HepG2 (cell line): Measurements from ENCODE around the gene CLIC3. TPM values are rescaled to one million over a fixed set of nuclear protein-coding genes. Genes with fewer than 3 reads are reported as not detected.

Experiments
- ATAC-seq: fragments of 200-7000 bp; cut with Tn5 transposase; 3 replicates; pipeline ENCODE4 v1.9.1; 2020; ENCODE audit warnings: mild to moderate bottlenecking, moderate library complexity
- BruUV-seq: library from RNA; stranded (reverse); fragments of 400-500 nt; replicated peaks from 2 replicates; lab custom pipeline; 2021; lab: Mats Ljungman, UMichigan
- CTCF ChIA-PET: fragments of 300-600 bp; formaldehyde crosslinking; extraction: SDS; loops from one replicate; lab custom pipeline; 2021; ENCODE audit warnings: low total read pairs, inconsistent platforms, low intra/inter-chr PET ratio; lab: Yijun Ruan, JAX
- POLR2A ChIA-PET: fragments of 350-600 bp; sonication (Branson Sonifier 250); formaldehyde crosslinking; loops from one replicate; lab custom pipeline; 2020; ENCODE audit warnings: antibody characterized with exemption, inconsistent platforms; lab: Yijun Ruan, JAX
- DNase-seq: peaks from one replicate; pipeline ENCODE4 v3.0.0-alpha.2; 2015; ENCODE audit warnings: low spot score
- FAIRE-seq: peaks from 3 replicates; lab custom pipeline; 2011; peaks lifted over from hg19 to GRCh38; lab: Jason Lieb, UNC
- H2AFZ ChIP-seq: one replicate; pipeline ENCODE4 v1.6.1; 2011; ENCODE audit warnings: low read length, inconsistent platforms
- H3K27ac ChIP-seq: fragments of 300-600 bp; 3 replicates; pipeline ENCODE4 v1.8.0; 2011; ENCODE audit warnings: mixed run types, mild to moderate bottlenecking, mixed read lengths, low read length, inconsistent platforms; ENCODE audit not compliant: insufficient read depth; ENCODE audit errors: extremely low read length
- H3K27me3 ChIP-seq, 2 experiments: fragments of 200-600 bp in 1 of 2; 2 replicates in 1 of 2; 3 replicates in 1 of 2; pipeline versions ENCODE4 v1.6.0 to v1.8.0; 2011; ENCODE audit warnings: low read length in 2 of 2, mild to moderate bottlenecking in 2 of 2, moderate library complexity in 2 of 2, inconsistent platforms in 1 of 2; ENCODE audit not compliant: insufficient read depth in 2 of 2, control insufficient read depth in 1 of 2
- H3K36me3 ChIP-seq, 2 experiments: fragments of 200-600 bp in 1 of 2; replicated peaks in 1 of 2; 2 replicates in 1 of 2; 3 replicates in 1 of 2; pipeline versions ENCODE4 v1.5.1 to v1.8.0; 2011; ENCODE audit warnings: low read length in 2 of 2, inconsistent platforms in 1 of 2; ENCODE audit not compliant: insufficient read depth in 2 of 2, control insufficient read depth in 1 of 2
- H3K4me1 ChIP-seq: 2 replicates; pipeline ENCODE4 v1.5.1; 2012; ENCODE audit warnings: low read length, inconsistent platforms; ENCODE audit not compliant: insufficient read depth
- H3K4me2 ChIP-seq: 2 replicates; pipeline ENCODE4 v1.6.0; 2011; ENCODE audit warnings: low read depth, low read length, inconsistent platforms
- H3K4me3 ChIP-seq, 3 experiments: fragments of 200-600 bp in 1 of 3; sonication (generic), shearing (Covaris generic) in 1 of 3; replicated peaks in 1 of 3; 2 replicates each; pipeline ENCODE4 v1.5.1; 2011 to 2016; ENCODE audit warnings: low read length in 3 of 3, inconsistent platforms in 2 of 3, low read depth in 2 of 3, mild to moderate bottlenecking in 2 of 3, control low read depth in 1 of 3, mixed read lengths in 1 of 3; ENCODE audit not compliant: insufficient read depth in 1 of 3
- H3K79me2 ChIP-seq: one replicate; pipeline ENCODE4 v1.6.1; 2011; ENCODE audit warnings: low read length, inconsistent platforms; ENCODE audit not compliant: insufficient read depth
- H3K9ac ChIP-seq: 2 replicates; pipeline ENCODE4 v1.6.0; 2011; ENCODE audit warnings: mild to moderate bottlenecking, low read depth, low read length, inconsistent platforms; ENCODE audit not compliant: insufficient read depth
- H3K9me3 ChIP-seq: 2 replicates; pipeline ENCODE4 v1.5.1; 2012; ENCODE audit warnings: mild to moderate bottlenecking, low read length
- H4K20me1 ChIP-seq: 2 replicates; pipeline ENCODE4 v1.6.0; 2011; ENCODE audit warnings: inconsistent platforms, mild to moderate bottlenecking, low read length, moderate library complexity; ENCODE audit not compliant: insufficient read depth
- EHMT2 ChIP-seq: fragments of 200-600 bp; sonication (generic); IDR thresholded peaks from 2 replicates; pipeline ENCODE4 v1.7.0; 2017; ENCODE audit warnings: antibody characterized with exemption, low read depth, low read length, borderline replicate concordance
- NR2F1 ChIP-seq, 2 experiments: fragments of 450-650 bp in 1 of 2; formaldehyde crosslinking in 1 of 2; IDR thresholded peaks; 2 replicates each; pipeline versions ENCODE4 v1.5.0 to v1.6.1; 2016 to 2020; ENCODE audit warnings: mild to moderate bottlenecking in 1 of 2, missing compliant biosample characterization in 1 of 2, missing genetic modification reagents in 1 of 2, moderate library complexity in 1 of 2
- ZC3H4 ChIP-seq: sonication (generic); formaldehyde crosslinking; IDR thresholded peaks from 2 replicates; pipeline ENCODE4 v1.4.0; 2020; ENCODE audit warnings: missing genetic modification reagents, borderline replicate concordance
- ZNF605 ChIP-seq: sonication (generic); formaldehyde crosslinking; IDR thresholded peaks from 2 replicates; pipeline ENCODE4 v1.8.0; 2022; ENCODE audit warnings: mild to moderate bottlenecking, missing genetic modification reagents
- ZNF747 ChIP-seq: sonication (generic); formaldehyde crosslinking; IDR thresholded peaks from 2 replicates; pipeline ENCODE4 v1.8.1; 2023; ENCODE audit warnings: missing genetic modification reagents, mild to moderate bottlenecking, borderline replicate concordance
- WGBS: methylation state at CpG from one replicate; pipeline ENCODE4 v1.1.6; 2017; ENCODE audit warnings: low lambda C conversion rate; 5-methylcytosine and 5-hydroxymethylcytosine counted together
- in situ Hi-C: cut with HindIII; loops from 2 replicates; pipeline ENCODE4 v1.10.0; 2017; ENCODE audit warnings: low pct_unique_long_range_greater_than_20kb; ENCODE audit not compliant: extremely low pct_ligation_motif_present
- intact Hi-C: fragments of 100-400 bp; cut with micrococcal nuclease; formaldehyde crosslinking; loops from one replicate; pipeline ENCODE4 v1.10.0; 2022; ENCODE audit not compliant: unreplicated experiment
- polyA plus RNA-seq, 8 experiments: library from polyadenylated mRNA; depleted of rRNA in 3 of 8; stranded (reverse) in 7 of 8; unstranded in 1 of 8; fragments of >200 nt; fragmentation: Illumina TruSeq in 4 of 8; extraction: Trizol in 4 of 8; gene quantifications; 2 replicates each; pipeline versions ENCODE4 v1.2.1 to v1.2.3, GENCODE V29; 2011 to 2016; ENCODE audit warnings: low read depth in 4 of 8, missing spikeins in 1 of 8, mixed read lengths in 1 of 8; ENCODE audit not compliant: insufficient read depth in 1 of 8
- total RNA-seq, 5 experiments: library from RNA; depleted of rRNA; stranded (reverse); fragments of >200 nt; fragmentation: Illumina TruSeq; extraction: Trizol; gene quantifications; 2 replicates each; pipeline ENCODE4 v1.2.3, GENCODE V29; 2016; ENCODE audit warnings: low read depth in 1 of 5

The CLIC3 gene
- total and polyA plus RNA-seq, 2 of the 13 experiments (the other 11 are each of a cell fraction or from before 2014, with no cell fraction given): 0.51 to 1.5 TPM

DNA sequence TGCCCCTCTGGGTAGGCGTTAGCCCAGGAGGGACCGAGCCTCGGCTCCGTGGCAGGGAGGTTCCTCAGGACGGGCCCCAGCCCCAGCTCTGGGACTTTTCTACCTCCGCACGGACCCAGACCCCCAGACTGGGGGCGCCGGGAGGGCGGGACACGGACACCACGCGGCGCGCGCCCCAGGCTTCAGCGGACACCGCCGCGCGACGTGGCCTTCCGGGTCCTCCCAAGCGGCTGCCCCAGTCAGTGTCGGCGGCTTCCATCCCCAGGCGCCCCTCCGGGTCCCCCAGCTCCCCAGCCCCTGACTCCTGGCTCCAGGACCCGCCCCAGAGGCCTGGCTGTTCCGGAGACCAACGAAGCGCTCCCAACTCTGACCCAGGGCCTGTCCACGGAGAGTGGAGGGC, 10.5 kb downstream of the CLIC3 start:
- TF ChIP-seq EHMT2 (no peak), ZC3H4 (CRISPR knock-in tag) (no peak), ZNF605 (CRISPR knock-in tag) (no peak)
- TF ChIP-seq, all 625 proteins: peak for 0
- FAIRE-seq (no peak), DNase-seq (no peak), ATAC-seq (no peak)
- no peaks in the 10 kb centered on the region for H4K20me1 ChIP-seq
- no peaks in the 10 kb centered on the region for H3K79me2 ChIP-seq
- no peak overlapping the region for H2AFZ ChIP-seq
- H3K4me3 ChIP-seq: no peak overlapping the region
- no peak overlapping the region for H3K4me2 ChIP-seq
- CTCF ChIA-PET: no interaction called here
- intact Hi-C loops (no loop called here), in situ Hi-C loops (no loop called here)
- no TSS peak for BruUV-seq
- peaks cover 3 to 49% of the 10 kb centered on the region in 2 experiments; a peak in 3 of 5 replicates for H3K27me3 ChIP-seq
- H3K9ac ChIP-seq: no peak overlapping the region
- 86% methylated on average over 3 of the region's 33 CpGs for WGBS
- no peak overlapping the region for H3K27ac ChIP-seq
- peaks cover 44% of the 10 kb centered on the region for H3K4me1 ChIP-seq
- POLR2A ChIA-PET: no interaction called here
- no peaks in the 10 kb centered on the region for H3K9me3 ChIP-seq
- H3K36me3 ChIP-seq: no peaks in the 10 kb centered on the region

DNA sequence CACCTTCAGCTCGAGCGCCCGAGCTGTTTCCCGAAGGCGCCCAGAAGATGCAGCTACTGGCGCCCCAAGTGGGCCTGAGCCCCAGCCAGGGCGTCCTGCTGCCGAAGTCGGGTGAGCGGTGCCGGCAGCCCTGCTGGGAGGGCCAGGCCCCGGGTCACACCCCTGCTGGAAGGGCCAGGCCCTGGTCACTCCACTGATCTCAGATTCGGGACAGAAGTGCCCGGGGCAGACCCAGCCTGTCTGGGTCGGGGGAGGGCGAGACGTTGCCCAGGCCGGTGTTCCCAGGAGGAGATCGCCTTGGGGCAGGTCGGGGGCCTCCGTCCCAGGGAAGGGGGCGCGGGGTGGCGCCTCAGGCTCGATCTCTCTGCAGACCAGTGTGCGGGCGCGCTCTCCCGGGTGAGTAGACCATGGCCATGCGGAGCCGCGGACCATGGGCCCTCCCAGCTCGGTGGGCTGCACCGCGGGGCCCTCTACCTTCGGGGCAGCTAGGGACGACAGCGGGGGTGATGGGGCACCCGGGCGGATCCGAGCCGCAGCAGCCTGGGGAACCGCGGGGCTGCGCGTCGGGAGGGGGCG, 11.3 kb downstream of the CLIC3 start:
- FAIRE-seq (no peak), ATAC-seq (no peak), DNase-seq (no peak)
- ChIA-PET POLR2A (no interaction called here), CTCF (no interaction called here)
- no peaks in the 10 kb centered on the region for H3K9me3 ChIP-seq
- no peaks in the 10 kb centered on the region for H3K36me3 ChIP-seq
- intact Hi-C loops: no loop called here
- H3K27me3 ChIP-seq: peaks cover 3 to 53% of the 10 kb centered on the region in 2 experiments; a peak in 3 of 5 replicates
- no peaks in the 10 kb centered on the region for H4K20me1 ChIP-seq
- H3K4me2 ChIP-seq: no peak overlapping the region
- 55% methylated on average over 13 of the region's 48 CpGs for WGBS
- H3K27ac ChIP-seq: no peak overlapping the region
- H3K4me3 ChIP-seq: no peak overlapping the region
- no peak overlapping the region for H3K9ac ChIP-seq
- no TSS peak for BruUV-seq
- peaks cover 44% of the 10 kb centered on the region for H3K4me1 ChIP-seq
- no peak for TF ChIP-seq NR2F1 (CRISPR knock-in tag; IDR thresholded peaks at IDR 0.05)
- TF ChIP-seq ZNF747 (CRISPR knock-in tag): no peak
- TF ChIP-seq, all 625 proteins: peak for 0
- Histone ChIP-seq H2AFZ (no peak overlapping the region), H3K79me2 (no peaks in the 10 kb centered on the region)
- in situ Hi-C loops: no loop called here
